ENCODE results near the gene MSLN.

GRCh38 chr16:794853-795466 is 34.4 kb downstream of the MSLN start:
- TF ChIP-seq CTCF (IDR thresholded peaks at IDR 0.05; ENCODE audit: borderline replicate concordance, extremely low read depth, low read length, poor library complexity, severe bottlenecking): no peak
- no peak for TF ChIP-seq EZH2 (IDR thresholded peaks at IDR 0.05; ENCODE audit: borderline replicate concordance, low read depth, low read length, severe bottlenecking)
